Activated T-cell treated with anti-CD3 and anti-CD28 coated beads for 24 hours (primary cell): ENCODE data around the gene DCAKD.
A peak's percentile ranks its signal among the peaks of the same experiment; 100 is the strongest.

ENCODE experiments used
- DNase-seq: peaks from one replicate; pipeline ENCODE4 v3.0.0-alpha.2; 2020; ENCODE audit warnings: low read depth

DCAKD gene

DNA sequence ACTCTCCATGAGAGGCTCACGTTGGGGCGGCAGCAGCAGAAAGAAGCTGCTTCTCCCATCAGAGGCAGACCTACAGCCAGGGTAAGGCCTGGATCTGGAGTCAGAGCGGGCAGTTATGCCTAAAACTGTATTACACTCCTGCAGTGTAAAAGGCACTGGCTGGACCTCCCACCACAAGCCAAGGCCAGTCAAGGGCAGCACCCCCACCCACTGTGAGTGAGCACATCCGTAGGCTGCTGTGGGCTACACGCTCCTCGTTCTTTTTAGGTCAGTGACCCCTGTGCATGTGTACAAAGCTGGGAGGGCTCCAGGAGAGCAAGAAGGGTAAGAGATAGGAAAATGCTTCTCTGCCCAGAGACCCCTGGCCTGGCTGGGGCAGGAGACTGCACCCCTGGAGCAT lies 20.7 kb downstream of the DCAKD start:
- no peak for DNase-seq

DNA sequence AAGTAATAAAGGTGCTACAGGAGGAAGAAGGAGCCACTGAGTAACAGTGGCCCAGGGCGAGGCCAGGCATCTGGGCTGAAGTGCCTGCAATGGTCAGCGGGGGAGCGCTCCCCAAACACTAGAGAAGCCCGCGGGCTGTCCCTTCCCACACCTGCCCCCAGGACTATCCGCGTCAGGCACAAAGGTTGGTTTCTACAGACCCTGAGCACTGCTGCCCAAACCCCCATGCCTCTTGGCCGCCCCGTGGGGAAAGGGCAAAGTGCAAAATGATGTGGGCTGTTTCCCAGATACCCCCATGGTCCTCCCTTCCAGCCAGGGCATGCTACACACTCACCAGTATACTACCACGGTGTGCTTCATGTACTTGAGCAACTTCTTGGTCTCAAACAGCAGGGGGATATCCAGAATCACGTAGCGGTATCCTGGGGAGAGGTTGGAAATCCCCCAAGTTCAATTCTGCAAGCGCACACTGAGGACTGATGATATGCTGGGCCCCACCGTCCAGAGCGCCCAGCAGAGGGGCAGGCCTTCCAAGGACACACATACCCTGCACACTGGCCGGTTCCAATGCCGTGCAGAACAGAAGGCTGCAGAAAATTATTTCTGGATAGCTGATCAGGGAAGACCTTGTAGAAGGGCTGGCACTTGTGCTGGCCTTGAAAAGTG lies 21.5 kb downstream of the DCAKD start:
- no peak for DNase-seq

DNA sequence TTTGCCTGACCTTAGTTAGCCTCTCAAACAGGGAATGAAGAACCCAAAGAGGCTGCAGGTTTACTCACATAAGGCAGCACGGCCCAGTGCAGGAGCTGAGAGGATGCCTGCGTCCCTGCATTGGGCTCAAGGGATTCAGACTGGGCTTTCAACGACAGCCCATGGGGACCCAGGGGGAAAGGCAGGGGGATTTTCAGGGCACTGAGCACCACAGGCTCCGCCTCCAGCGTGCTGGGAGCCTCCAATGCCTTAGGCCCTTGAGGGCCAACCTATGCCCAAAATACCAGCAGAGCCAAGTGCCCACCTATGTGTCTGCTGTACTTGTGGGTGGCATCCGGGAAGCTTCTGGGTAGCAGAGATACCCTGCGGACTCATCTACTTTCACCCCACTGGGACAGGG lies 22.3 kb downstream of the DCAKD start:
- DNase-seq: no peak

DNA sequence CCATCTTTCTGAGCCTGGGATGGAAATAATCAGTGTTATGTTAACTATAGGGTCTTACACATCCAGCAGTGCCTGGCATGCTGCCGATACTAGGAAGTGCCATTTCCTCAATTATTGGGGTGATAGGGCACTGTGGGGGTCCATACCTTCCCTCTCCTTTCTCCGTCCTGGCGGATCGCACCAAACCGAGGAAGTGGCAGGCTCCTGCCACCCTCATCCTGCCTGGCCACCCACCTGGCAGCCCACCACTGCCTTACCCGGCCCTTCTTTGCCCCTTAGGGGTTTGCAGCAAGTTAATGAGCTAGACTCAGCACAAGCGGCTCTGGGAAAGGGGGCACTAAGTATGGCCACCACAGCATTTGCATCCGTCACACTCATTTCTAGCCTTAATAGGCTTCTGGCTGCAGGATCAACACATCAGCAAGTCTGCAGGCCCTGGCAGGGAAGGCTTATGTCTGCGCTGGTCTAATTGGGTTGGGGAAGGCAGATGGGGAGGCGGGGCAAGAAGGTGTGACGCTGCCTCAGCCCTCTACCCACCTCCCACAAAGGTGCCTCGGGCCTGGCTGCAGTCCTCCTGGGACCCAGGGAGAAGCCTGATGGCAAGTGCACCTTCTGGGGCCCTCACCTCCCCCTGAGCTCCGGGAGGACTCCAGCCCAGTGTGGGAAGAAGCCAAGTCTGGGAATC lies 28.6 kb downstream of the DCAKD start:
- DNase-seq: no peak

DNA sequence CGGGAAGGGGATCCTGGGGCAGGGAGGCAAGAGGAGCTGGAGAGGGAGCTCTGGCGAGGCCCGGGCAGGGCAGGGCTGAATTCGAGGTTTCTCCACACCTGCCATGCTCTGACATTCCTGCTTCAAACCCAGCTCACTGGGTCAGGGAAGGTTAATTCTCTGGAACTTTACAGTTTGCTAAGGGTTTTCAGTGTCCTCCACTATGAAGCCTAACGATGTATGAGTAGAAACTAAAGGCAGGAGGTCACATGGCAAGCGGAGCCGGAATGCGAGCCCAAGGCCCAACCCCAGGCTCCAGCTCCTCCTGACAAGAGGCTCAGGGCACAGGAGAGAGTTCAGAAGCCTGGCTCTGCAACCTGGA lies 29.2 kb downstream of the DCAKD start:
- DNase-seq: no peak

- DNase-seq: peak; percentile 43
These were observed 29.7 kb downstream of the DCAKD start for GRCh38 chr17:45021607-45022287.

GRCh38 chr17:45020354-45021138 lies 30.9 kb downstream of the DCAKD start:
- DNase-seq: no peak

DNA sequence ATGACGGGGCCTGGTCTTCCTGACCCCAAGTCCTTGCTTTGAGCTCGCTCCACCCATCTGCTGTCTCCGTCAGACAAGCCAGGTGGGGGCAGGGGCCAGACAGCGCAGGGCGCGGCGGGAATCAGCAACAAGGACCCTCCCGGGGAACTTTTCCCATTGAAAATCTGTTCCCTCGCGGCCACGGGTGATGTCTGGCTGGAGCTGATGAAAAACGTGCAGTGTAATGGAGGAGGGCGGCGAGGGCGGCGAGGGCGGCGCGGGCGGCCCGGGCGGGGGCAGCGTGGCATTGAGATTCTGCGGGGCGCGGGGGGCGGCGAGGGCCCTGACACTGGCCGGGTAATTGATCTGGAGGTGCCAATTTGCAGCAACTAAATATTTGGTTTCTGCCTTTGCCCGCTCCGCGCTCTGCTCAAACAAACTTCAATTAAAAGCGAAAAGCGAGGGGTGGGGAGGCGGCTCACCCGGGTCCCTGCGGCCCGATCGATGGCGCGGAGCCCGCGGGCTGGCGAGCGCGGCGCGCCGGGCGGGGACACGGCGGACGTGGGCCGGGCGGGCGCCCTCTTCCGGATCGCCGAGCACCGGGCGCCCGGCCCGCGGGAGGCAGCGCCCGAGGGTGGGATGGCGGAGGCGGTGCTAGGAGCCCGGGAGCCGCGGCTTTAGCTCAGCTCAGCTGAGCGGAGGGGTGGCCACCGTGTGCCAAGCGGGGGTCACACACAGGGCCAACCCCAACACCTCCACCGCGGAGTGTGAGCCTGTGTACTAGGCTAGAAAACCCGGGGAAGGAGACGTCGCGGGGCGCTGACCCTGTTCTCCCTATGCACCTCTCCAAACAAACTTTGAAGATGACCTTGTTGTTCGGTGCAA lies 32.4 kb downstream of the DCAKD start:
- DNase-seq: peak; percentile 25

GRCh38 chr17:45018514-45018847 lies 33.0 kb downstream of the DCAKD start:
- DNase-seq: no peak

DNA sequence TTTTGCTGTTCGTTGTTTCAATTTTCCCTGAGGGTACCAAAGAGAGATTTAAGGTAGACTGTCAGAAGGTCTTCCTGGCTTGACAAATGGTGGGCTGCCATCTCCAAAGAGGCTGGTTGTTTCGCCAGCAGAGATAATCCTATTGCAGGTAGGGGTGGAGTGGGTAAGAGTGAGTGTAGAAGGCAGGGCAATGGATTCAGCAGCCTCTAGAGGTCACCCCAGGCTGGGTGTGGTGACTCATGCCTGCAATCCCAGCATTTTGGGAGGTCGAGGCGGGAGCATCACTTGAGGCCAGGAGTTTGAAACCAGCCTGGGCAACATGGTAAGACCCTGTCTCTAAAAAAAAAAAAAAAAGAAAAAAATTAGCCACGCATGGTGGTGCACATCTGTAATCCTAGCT lies 34.6 kb downstream of the DCAKD start:
- no peak for DNase-seq

- no peak for DNase-seq
These were observed 35.2 kb downstream of the DCAKD start for GRCh38 chr17:45016237-45016636.

DNA sequence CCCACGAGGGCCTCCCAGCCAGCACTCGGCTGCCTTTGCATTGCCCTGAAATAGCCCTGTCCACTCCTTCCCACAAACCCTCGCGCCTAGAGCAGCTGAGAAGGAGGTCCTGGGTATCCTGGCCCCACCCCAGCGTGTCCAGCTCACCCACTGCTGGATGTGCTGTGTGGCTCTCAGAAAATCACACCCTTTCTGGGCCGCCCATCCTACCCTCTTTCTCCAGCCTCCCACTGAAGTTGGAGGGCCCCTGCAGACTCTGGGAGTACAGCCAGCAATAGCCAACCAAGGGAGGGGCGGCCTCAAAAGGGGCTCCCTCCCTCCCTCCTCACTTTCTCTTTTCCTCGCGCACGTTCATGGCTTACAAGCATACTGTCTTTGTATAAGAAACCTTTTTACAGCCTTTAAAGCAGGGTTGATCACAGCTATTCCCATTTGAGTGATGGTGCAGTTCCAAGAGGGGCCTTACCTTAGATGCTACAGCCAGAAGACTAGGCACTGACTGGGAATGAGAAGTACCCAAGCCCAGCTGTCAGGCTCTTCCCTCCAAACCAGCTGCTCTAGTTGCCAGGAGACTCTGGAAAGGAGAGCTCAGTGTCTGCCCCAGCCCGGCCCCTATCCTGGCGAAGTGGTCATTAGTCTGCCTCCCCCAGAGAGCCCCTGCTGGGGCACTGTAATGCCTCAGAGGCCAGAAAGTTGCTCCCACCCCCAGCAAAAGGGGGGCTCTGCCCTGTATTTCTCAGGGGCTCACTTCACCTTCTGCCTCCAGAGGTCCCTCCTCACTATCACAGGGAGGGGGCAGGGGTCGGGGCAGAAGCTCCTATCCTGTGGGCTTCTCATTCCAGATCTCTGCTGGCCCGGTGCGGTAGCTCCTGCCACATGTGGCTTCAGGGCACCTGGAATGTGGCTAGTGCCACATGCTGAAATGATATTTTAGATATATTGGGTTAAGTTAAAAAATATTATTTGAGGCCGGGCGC lies 38.1 kb downstream of the DCAKD start:
- no peak for DNase-seq

DNA sequence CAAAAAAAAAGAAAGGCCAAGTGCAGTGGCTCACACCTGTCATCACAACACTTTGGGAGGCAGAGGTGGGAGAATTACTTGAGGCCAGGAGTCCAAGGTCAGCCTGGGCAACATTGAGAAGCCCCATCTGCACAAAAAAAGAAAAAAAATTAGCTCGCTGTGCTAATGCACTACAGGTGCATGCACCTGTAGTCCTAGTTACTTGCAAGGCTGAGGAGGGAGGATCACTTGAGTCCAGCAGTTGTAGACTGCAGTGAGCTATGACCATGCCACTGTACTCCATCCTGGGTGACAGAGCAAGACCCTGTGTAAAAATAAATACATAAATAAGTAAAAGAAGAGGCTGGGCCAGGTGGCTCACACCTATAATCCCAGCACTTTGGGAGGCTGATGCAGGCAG lies 39.7 kb downstream of the DCAKD start:
- no peak for DNase-seq

DNA sequence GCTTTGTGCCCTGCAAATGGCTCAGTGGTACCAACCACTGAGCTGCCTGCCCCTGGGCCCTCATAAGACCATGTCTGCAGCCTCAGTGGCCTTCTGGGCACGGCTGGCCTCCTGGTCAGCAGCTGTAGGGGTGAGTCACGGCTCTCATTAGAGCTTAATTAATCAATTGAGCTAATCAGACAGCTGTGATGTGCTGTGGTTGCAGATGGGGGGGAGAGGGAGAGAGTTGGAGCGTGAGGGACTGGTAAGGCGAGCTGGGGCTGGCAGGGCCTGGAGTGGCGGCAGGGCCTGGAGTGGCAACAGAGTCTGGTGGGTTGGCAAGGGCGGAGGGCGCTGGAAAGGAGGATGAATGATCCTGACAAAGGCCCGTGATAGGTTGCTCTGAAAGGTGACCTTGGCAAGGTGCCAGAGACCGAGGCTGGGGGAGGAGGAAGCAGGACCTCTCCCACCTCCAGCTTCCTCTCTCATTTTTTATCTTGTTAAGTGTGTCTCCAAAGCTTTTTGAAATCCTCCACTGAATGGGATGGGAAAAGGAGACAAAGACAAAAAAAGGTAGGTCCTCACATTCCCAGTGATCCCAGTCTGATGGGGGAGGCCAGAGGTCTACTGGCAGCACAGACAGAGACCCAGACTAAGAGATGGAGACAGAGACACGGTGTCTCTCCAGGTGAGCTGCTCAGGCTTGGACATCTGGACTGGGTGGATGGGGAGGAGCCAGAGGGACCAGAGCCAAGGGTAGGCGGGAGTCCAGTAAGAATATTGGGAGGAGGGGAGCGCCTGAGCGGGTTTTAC lies 41.6 kb downstream of the DCAKD start:
- DNase-seq: no peak

DNA sequence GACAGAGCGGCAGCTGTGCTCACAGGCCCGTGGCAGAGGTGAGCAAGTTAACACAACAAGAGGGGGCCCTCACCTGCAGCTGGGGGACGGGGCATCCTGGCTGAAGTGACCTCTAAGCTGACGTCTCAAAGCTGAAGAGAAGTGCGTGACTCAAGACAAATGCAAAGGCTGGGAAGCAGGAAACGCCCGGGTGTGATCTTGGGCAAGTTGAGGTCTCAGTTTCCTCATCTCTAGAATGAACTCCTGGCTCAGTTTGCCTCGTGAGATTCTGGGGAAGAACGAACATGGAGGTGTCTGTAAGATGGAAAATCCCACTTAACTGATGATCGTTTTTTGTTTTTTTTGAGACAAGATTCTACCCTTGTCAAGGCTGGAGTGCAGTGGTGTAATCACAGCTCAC lies 43.2 kb downstream of the DCAKD start:
- DNase-seq: no peak

DNA sequence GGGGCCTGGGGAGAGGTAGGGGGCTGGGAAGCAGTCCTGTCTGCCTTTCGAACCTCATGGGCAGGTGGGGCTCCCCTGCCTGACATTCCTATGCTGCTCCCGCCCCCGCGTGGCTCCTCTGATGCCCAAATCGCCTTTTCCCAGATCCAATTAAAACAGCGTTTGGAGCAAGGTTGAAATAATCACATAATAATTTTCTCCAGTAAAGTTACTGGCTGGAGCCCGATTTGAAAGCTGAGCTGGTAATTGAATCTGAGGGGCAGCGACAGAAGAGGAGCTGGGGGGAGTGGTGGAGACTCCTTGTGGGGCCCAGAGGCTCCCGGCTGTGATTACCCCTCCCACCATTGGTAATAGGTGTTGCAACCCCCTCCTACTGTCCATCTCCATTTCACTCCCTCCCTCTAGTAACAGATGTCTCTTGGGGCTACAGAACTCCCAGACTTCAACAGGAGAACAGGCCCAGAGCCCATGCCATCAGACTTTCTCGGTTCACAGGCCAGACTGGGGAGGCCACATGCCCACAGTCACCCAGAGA lies 44.4 kb downstream of the DCAKD start:
- no peak for DNase-seq

GRCh38 chr17:45005700-45006099 lies 45.7 kb downstream of the DCAKD start:
- DNase-seq: no peak

- no peak for DNase-seq
These were observed 47.0 kb downstream of the DCAKD start for GRCh38 chr17:45004388-45004787.

DNA sequence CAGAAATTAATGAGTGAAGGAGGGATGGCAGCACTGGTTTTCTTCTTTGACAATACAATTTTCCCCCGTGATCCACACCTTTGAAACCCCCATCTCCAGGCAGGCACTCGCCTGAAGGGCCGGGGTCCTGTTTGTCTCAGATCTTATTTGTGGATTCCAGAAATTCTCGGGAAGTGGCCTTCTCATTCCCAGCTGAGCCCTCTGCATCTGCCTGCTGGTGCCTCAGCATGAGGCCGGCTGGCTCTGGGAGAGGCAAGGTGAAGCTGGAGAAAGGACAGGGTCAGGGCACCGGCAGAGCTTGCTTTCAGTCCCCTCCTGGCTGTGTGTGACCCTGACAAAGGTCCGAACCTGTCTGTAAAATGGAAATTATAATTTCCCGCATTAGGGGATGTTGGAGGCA lies 47.6 kb downstream of the DCAKD start:
- DNase-seq: no peak

- no peak for DNase-seq
These were observed 50.1 kb downstream of the DCAKD start for GRCh38 chr17:45001310-45001709.
